HepG2 (cell line): ENCODE data around the gene C20orf144. TPM values are rescaled to one million over a fixed set of nuclear protein-coding genes. Genes with fewer than 3 reads are reported as not detected.

ENCODE experiments used
- ATAC-seq: fragments of 200-7000 bp; cut with Tn5 transposase; 3 replicates; pipeline ENCODE4 v1.9.1; 2020; ENCODE audit warnings: mild to moderate bottlenecking, moderate library complexity
- BruUV-seq: library from RNA; stranded (reverse); fragments of 400-500 nt; replicated peaks from 2 replicates; lab custom pipeline; 2021; lab: Mats Ljungman, UMichigan
- CTCF ChIA-PET: fragments of 300-600 bp; formaldehyde crosslinking; extraction: SDS; loops from one replicate; lab custom pipeline; 2021; ENCODE audit warnings: low total read pairs, inconsistent platforms, low intra/inter-chr PET ratio; lab: Yijun Ruan, JAX
- POLR2A ChIA-PET: fragments of 350-600 bp; sonication (Branson Sonifier 250); formaldehyde crosslinking; loops from one replicate; lab custom pipeline; 2020; ENCODE audit warnings: antibody characterized with exemption, inconsistent platforms; lab: Yijun Ruan, JAX
- DNase-seq: peaks from one replicate; pipeline ENCODE4 v3.0.0-alpha.2; 2015; ENCODE audit warnings: low spot score
- FAIRE-seq: peaks from 3 replicates; lab custom pipeline; 2011; peaks lifted over from hg19 to GRCh38; lab: Jason Lieb, UNC
- H2AFZ ChIP-seq: one replicate; pipeline ENCODE4 v1.6.1; 2011; ENCODE audit warnings: low read length, inconsistent platforms
- H3K27ac ChIP-seq: fragments of 300-600 bp; 3 replicates; pipeline ENCODE4 v1.8.0; 2011; ENCODE audit warnings: mixed run types, mild to moderate bottlenecking, mixed read lengths, low read length, inconsistent platforms; ENCODE audit not compliant: insufficient read depth; ENCODE audit errors: extremely low read length
- H3K27me3 ChIP-seq, 2 experiments: fragments of 200-600 bp in 1 of 2; 2 replicates in 1 of 2; 3 replicates in 1 of 2; pipeline versions ENCODE4 v1.6.0 to v1.8.0; 2011; ENCODE audit warnings: low read length in 2 of 2, mild to moderate bottlenecking in 2 of 2, moderate library complexity in 2 of 2, inconsistent platforms in 1 of 2; ENCODE audit not compliant: insufficient read depth in 2 of 2, control insufficient read depth in 1 of 2
- H3K36me3 ChIP-seq, 2 experiments: fragments of 200-600 bp in 1 of 2; replicated peaks in 1 of 2; 2 replicates in 1 of 2; 3 replicates in 1 of 2; pipeline versions ENCODE4 v1.5.1 to v1.8.0; 2011; ENCODE audit warnings: low read length in 2 of 2, inconsistent platforms in 1 of 2; ENCODE audit not compliant: insufficient read depth in 2 of 2, control insufficient read depth in 1 of 2
- H3K4me1 ChIP-seq: 2 replicates; pipeline ENCODE4 v1.5.1; 2012; ENCODE audit warnings: low read length, inconsistent platforms; ENCODE audit not compliant: insufficient read depth
- H3K4me2 ChIP-seq: 2 replicates; pipeline ENCODE4 v1.6.0; 2011; ENCODE audit warnings: low read depth, low read length, inconsistent platforms
- H3K4me3 ChIP-seq, 3 experiments: fragments of 200-600 bp in 1 of 3; sonication (generic), shearing (Covaris generic) in 1 of 3; replicated peaks in 1 of 3; 2 replicates each; pipeline ENCODE4 v1.5.1; 2011 to 2016; ENCODE audit warnings: low read length in 3 of 3, inconsistent platforms in 2 of 3, low read depth in 2 of 3, mild to moderate bottlenecking in 2 of 3, control low read depth in 1 of 3, mixed read lengths in 1 of 3; ENCODE audit not compliant: insufficient read depth in 1 of 3
- H3K79me2 ChIP-seq: one replicate; pipeline ENCODE4 v1.6.1; 2011; ENCODE audit warnings: low read length, inconsistent platforms; ENCODE audit not compliant: insufficient read depth
- H3K9ac ChIP-seq: 2 replicates; pipeline ENCODE4 v1.6.0; 2011; ENCODE audit warnings: mild to moderate bottlenecking, low read depth, low read length, inconsistent platforms; ENCODE audit not compliant: insufficient read depth
- H3K9me3 ChIP-seq: 2 replicates; pipeline ENCODE4 v1.5.1; 2012; ENCODE audit warnings: mild to moderate bottlenecking, low read length
- H4K20me1 ChIP-seq: 2 replicates; pipeline ENCODE4 v1.6.0; 2011; ENCODE audit warnings: inconsistent platforms, mild to moderate bottlenecking, low read length, moderate library complexity; ENCODE audit not compliant: insufficient read depth
- CBX1 ChIP-seq: IDR thresholded peaks from one replicate; pipeline ENCODE4 v1.6.1; 2016; ENCODE audit warnings: antibody characterized with exemption, low read depth
- HES4 ChIP-seq: sonication (generic); formaldehyde crosslinking; IDR thresholded peaks from 2 replicates; pipeline ENCODE4 v1.9.0; 2021; ENCODE audit warnings: mild to moderate bottlenecking, missing genetic modification reagents, borderline replicate concordance
- NFE2L2 ChIP-seq: fragments of 150-350 bp; IDR thresholded peaks from 2 replicates; pipeline ENCODE4 v1.6.1; 2014; ENCODE audit warnings: low read length
- PAX8 ChIP-seq: sonication (generic); formaldehyde crosslinking; IDR thresholded peaks from 2 replicates; pipeline ENCODE4 v1.8.0; 2022; ENCODE audit warnings: mild to moderate bottlenecking, missing genetic modification reagents, borderline replicate concordance
- POLR2A ChIP-seq, 2 experiments: IDR thresholded peaks; 2 replicates each; pipeline ENCODE4 v1.6.1; 2011; ENCODE audit warnings: low read depth in 2 of 2, low read length in 2 of 2, mild to moderate bottlenecking in 1 of 2, moderate library complexity in 1 of 2; ENCODE audit not compliant: insufficient read depth in 1 of 2
- YY1 ChIP-seq: IDR thresholded peaks from 2 replicates; pipeline ENCODE4 v1.6.1; 2011; ENCODE audit warnings: low read length, low read depth, moderate library complexity, mild to moderate bottlenecking; ENCODE audit not compliant: insufficient read depth, insufficient replicate concordance
- ZBTB42 ChIP-seq: sonication (generic); formaldehyde crosslinking; IDR thresholded peaks from 2 replicates; pipeline ENCODE4 v1.5.0; 2020; ENCODE audit warnings: mild to moderate bottlenecking, missing genetic modification reagents
- ZNF281 ChIP-seq: sonication (generic); formaldehyde crosslinking; IDR thresholded peaks from 2 replicates; pipeline ENCODE4 v1.4.0; 2020; ENCODE audit warnings: missing genetic modification reagents, borderline replicate concordance
- ZNF547 ChIP-seq: sonication (generic); formaldehyde crosslinking; IDR thresholded peaks from 2 replicates; pipeline ENCODE4 v1.5.1; 2020; ENCODE audit warnings: mild to moderate bottlenecking, missing genetic modification reagents
- ZNF747 ChIP-seq: sonication (generic); formaldehyde crosslinking; IDR thresholded peaks from 2 replicates; pipeline ENCODE4 v1.8.1; 2023; ENCODE audit warnings: missing genetic modification reagents, mild to moderate bottlenecking, borderline replicate concordance
- WGBS: methylation state at CpG from one replicate; pipeline ENCODE4 v1.1.6; 2017; ENCODE audit warnings: low lambda C conversion rate; 5-methylcytosine and 5-hydroxymethylcytosine counted together
- in situ Hi-C: cut with HindIII; loops from 2 replicates; pipeline ENCODE4 v1.10.0; 2017; ENCODE audit warnings: low pct_unique_long_range_greater_than_20kb; ENCODE audit not compliant: extremely low pct_ligation_motif_present
- intact Hi-C: fragments of 100-400 bp; cut with micrococcal nuclease; formaldehyde crosslinking; loops from one replicate; pipeline ENCODE4 v1.10.0; 2022; ENCODE audit not compliant: unreplicated experiment
- polyA plus RNA-seq, 8 experiments: library from polyadenylated mRNA; depleted of rRNA in 3 of 8; stranded (reverse) in 7 of 8; unstranded in 1 of 8; fragments of >200 nt; fragmentation: Illumina TruSeq in 4 of 8; extraction: Trizol in 4 of 8; gene quantifications; 2 replicates each; pipeline versions ENCODE4 v1.2.1 to v1.2.3, GENCODE V29; 2011 to 2016; ENCODE audit warnings: low read depth in 4 of 8, missing spikeins in 1 of 8, mixed read lengths in 1 of 8; ENCODE audit not compliant: insufficient read depth in 1 of 8
- total RNA-seq, 5 experiments: library from RNA; depleted of rRNA; stranded (reverse); fragments of >200 nt; fragmentation: Illumina TruSeq; extraction: Trizol; gene quantifications; 2 replicates each; pipeline ENCODE4 v1.2.3, GENCODE V29; 2016; ENCODE audit warnings: low read depth in 1 of 5
- TF ChIP-seq, protein P1 (sequence below): sonication (generic); formaldehyde crosslinking; IDR thresholded peaks from 2 replicates; pipeline ENCODE4 v1.5.0; 2020; ENCODE audit warnings: mild to moderate bottlenecking, missing genetic modification reagents

Gene C20orf144
- total and polyA plus RNA-seq, 2 of the 13 experiments (the other 11 are each of a cell fraction or from before 2014, with no cell fraction given), result 0.09 to 0.16 TPM

- no peak for TF ChIP-seq YY1
- no peak for TF ChIP-seq HES4 (CRISPR knock-in tag)
- no peak for TF ChIP-seq ZNF547
- TF ChIP-seq, all 625 proteins: peak for 0
Measured at GRCh38 chr20:33645072-33645358, 17.1 kb upstream of the C20orf144 start (continued).

GRCh38 chr20:33645396-33645795 is 16.7 kb upstream of the C20orf144 start:
- TF ChIP-seq POLR2A (IDR thresholded peaks at IDR 0.05; ENCODE audit: insufficient read depth in 1 of 2, low read depth in 2 of 2, low read length in 2 of 2) (peak in 1 of 2 experiments; percentile 20; a peak in 1 of 4 replicates), ZBTB42 (CRISPR knock-in tag) (no peak), NFE2L2 (peak; percentile 38; the same call in 1 of the 2 replicates), ZNF747 (CRISPR knock-in tag) (no peak)
- ATAC-seq (no peak), FAIRE-seq (no peak), DNase-seq (no peak)
- H2AFZ ChIP-seq, result no peak overlapping the region
- in situ Hi-C loops, result loop anchor here (10.0 kb wide), 1 partner anchor 131 kb away; no protein-coding TSS in a partner anchor
- no peak overlapping the region for H3K4me3 ChIP-seq
- 98% methylated on average over 2 of the region's 2 CpGs for WGBS
- intact Hi-C loops, result no loop called here
- no peak overlapping the region for H3K9ac ChIP-seq
- no peaks in the 10 kb centered on the region for H3K4me1 ChIP-seq
- ChIA-PET CTCF (no interaction called here), POLR2A (no interaction called here)
- no peaks in the 10 kb centered on the region; the same call in 1 of the 2 replicates for H4K20me1 ChIP-seq
- H3K4me2 ChIP-seq, result no peak overlapping the region
- H3K27ac ChIP-seq, result no peak overlapping the region
- no peaks in the 10 kb centered on the region for H3K9me3 ChIP-seq
- H3K36me3 ChIP-seq, result peaks cover 28 to 38% of the 10 kb centered on the region in 2 experiments
- no peaks in the 10 kb centered on the region for H3K27me3 ChIP-seq
- no peaks in the 10 kb centered on the region for H3K79me2 ChIP-seq
- no TSS peak for BruUV-seq

- no peak for DNase-seq
- in situ Hi-C loops, result loop anchor here (10.0 kb wide), 1 partner anchor 131 kb away; no protein-coding TSS in a partner anchor
- H3K4me2 ChIP-seq, result no peak overlapping the region
- no peak overlapping the region for H2AFZ ChIP-seq
- CTCF ChIA-PET, result no interaction called here
- no peak for FAIRE-seq
- no peak overlapping the region for H3K9ac ChIP-seq
- no peaks in the 10 kb centered on the region for H3K9me3 ChIP-seq
- no peak for TF ChIP-seq CBX1
- TF ChIP-seq, protein P1, sequence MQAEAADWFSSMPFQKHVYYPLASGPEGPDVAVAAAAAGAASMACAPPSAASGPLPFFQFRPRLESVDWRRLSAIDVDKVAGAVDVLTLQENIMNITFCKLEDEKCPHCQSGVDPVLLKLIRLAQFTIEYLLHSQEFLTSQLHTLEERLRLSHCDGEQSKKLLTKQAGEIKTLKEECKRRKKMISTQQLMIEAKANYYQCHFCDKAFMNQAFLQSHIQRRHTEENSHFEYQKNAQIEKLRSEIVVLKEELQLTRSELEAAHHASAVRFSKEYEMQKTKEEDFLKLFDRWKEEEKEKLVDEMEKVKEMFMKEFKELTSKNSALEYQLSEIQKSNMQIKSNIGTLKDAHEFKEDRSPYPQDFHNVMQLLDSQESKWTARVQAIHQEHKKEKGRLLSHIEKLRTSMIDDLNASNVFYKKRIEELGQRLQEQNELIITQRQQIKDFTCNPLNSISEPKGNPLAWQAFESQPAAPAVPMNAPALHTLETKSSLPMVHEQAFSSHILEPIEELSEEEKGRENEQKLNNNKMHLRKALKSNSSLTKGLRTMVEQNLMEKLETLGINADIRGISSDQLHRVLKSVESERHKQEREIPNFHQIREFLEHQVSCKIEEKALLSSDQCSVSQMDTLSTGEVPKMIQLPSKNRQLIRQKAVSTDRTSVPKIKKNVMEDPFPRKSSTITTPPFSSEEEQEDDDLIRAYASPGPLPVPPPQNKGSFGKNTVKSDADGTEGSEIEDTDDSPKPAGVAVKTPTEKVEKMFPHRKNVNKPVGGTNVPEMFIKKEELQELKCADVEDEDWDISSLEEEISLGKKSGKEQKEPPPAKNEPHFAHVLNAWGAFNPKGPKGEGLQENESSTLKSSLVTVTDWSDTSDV (CRISPR knock-in tag), result 0 out of 2 replicates have a peak, but pooled peaks have one; percentile 35
- TF ChIP-seq PAX8 (CRISPR knock-in tag), result no peak
- TF ChIP-seq ZNF281, result no peak
- TF ChIP-seq, all 625 proteins: peak for 1
- POLR2A ChIA-PET, result no interaction called here
- Histone ChIP-seq H3K79me2 (no peaks in the 10 kb centered on the region), H3K36me3 (peaks cover 24 to 35% of the 10 kb centered on the region in 2 experiments), H3K4me1 (no peaks in the 10 kb centered on the region), H3K27ac (no peak overlapping the region), H3K4me3 (no peak overlapping the region), H3K27me3 (no peaks in the 10 kb centered on the region), H4K20me1 (no peaks in the 10 kb centered on the region; the same call in 1 of the 2 replicates)
- no peak for ATAC-seq
- intact Hi-C loops, result no loop called here
- no TSS peak for BruUV-seq
- 95% methylated on average over 5 of the region's 5 CpGs for WGBS
Measured at GRCh38 chr20:33646191-33646590, 15.9 kb upstream of the C20orf144 start.
